ENCODE measurements around the gene SLC38A1. TPM values are rescaled to one million over a fixed set of nuclear protein-coding genes. Genes with fewer than 3 reads are reported as not detected.
"Not testable (repeated sequence)": the region's sequence is repeated elsewhere in the genome, so short reads cannot be mapped to it uniquely, and the experiment has no call there.

Gene SLC38A1
- polyA plus RNA-seq, 1 donor: 38.8 TPM

DNA sequence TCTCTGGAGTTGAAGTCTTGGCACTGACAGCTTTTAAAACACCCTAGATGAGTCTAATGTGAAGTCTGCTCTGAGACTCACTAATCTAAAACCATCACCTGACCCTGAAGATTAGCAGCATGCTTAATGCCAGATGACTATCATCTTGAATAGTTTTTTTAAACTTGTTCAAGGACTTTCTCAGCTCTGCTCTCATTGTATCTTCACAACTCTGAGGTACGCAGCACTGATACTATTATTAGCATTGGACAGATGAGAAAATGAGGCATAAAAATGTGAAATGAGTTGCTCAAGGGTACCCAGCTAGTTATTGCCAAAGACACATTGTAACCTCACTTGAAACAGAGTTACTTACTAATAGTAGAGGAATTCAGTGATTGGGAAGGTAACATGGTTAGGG lies 4.8 kb downstream of the SLC38A1 start:
- no peak for DNase-seq (ENCODE audit: low read depth)

GRCh38 chr12:46263140-46264016 lies 5.5 kb downstream of the SLC38A1 start:
- DNase-seq (ENCODE audit: low read depth): no peak

GRCh38 chr12:46261646-46262045 lies 7.2 kb downstream of the SLC38A1 start:
- no peak for DNase-seq (ENCODE audit: low read depth)

DNA sequence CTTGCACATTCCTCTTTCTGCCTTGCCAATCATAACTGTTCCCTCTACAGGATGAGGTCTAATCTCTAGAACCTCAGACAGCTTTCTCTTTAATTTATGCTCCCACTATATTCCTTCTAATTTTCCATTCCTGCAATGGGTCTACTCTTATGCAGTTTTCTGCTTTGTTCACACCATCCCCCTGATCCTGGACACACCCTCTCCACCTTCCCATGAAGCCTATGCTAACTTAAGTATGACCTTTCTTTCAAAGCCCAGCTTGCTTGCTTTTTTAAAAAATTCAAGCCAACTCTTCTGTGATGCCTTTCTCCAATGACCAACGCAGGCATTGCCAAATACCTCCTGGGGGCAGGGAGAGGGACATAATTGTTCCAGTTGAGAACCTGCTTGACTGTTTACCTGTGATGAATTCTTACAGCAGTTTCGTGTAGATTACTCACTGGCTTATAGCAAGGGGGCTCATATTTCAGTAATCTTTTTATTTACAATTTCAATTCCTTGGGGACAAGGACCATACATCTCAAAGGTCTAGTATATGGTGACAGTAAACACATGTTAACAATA lies 7.8 kb downstream of the SLC38A1 start:
- DNase-seq (ENCODE audit: low read depth): no peak

GRCh38 chr12:46260124-46260912 lies 8.5 kb downstream of the SLC38A1 start:
- no peak for DNase-seq (ENCODE audit: low read depth)

DNA sequence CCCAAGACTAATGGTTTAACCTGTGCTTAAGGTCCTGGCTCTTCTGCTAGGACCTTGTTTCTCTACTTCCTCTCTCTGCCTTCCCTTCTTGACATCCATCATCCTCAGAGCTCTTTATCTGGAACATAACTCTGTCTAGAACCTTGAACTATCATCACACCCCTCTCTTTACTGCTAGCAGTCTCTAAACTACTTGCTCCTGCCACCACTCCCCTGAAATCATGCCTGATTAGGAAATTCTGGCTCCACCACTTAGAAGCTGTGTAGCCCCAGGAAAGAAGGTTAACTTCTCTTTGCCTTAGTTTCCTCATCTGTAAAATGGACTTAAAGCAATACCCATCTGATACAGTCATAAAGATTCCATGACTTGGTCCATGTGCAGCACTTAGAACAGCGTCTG lies 9.1 kb downstream of the SLC38A1 start:
- no peak for DNase-seq (ENCODE audit: low read depth)

GRCh38 chr12:46259071-46259470 lies 9.8 kb downstream of the SLC38A1 start:
- no peak for DNase-seq (ENCODE audit: low read depth)

DNA sequence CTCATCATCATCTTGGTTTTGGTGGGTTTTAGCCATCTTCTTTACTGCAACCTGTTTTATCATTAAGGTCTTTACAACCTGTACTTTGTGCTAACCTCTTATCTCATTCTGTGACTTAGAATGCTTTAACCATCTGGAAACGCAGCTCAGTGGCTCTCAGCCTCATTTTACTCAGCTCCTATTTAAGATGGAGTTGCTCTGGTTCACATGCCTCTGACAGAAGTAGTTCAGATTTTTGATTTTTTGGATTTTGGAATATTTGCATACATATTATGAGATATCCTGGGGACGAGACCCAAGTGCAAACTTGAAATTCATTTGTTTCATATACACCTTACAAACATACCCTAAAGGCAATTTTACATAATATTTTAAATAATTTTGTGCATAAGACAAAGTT lies 10.7 kb downstream of the SLC38A1 start:
- no peak for DNase-seq (ENCODE audit: low read depth)

DNA sequence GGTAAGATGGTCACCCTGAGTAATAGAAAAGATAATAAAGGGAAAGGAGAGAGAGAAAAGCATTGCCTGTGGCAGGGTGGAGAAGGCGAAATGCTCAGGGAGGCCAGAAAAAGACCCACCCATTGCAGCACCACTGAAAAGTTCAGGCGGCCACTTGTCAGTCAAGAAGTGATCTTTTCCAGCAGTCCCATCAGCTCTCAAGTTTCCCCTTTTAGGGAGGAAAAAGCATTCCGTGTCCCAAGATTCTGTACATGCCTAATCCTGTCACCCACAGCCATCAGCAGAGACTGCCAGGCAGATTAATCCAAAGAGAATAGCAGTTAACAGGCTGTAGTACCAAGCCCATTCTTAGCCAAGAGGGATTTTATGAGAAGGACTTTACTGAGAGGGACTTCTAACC lies 11.9 kb downstream of the SLC38A1 start:
- no peak for DNase-seq (ENCODE audit: low read depth)

- no peak for DNase-seq (ENCODE audit: low read depth)
Measured at GRCh38 chr12:46253544-46254162, 15.2 kb downstream of the SLC38A1 start.

DNA sequence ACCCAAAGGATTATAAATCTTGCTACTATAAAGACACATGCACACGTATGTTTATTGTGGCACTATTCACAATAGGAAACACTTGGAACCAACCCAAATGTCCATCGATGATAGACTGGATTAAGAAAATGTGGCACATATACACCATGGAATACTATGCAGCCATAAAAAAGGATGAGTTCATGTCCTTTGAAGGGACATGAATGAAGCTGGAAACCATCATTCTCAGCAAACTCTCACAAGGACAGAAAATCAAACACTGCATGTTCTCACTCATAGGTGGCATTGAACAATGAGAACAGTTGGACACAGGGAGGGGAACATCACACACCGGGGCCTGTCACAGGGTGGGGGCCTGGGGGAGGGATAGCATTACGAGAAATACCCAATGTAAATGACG lies 16.8 kb downstream of the SLC38A1 start:
- not testable (repeated sequence) for DNase-seq (ENCODE audit: low read depth)

GRCh38 chr12:46249960-46250359 lies 18.9 kb downstream of the SLC38A1 start:
- DNase-seq (ENCODE audit: low read depth): not testable (repeated sequence)

- no peak for DNase-seq (ENCODE audit: low read depth)
Measured at GRCh38 chr12:46246021-46246700, 22.7 kb downstream of the SLC38A1 start.

- DNase-seq (ENCODE audit: low read depth): no peak
Measured at GRCh38 chr12:46244997-46245396, 23.8 kb downstream of the SLC38A1 start.

GRCh38 chr12:46244273-46244915 lies 24.4 kb downstream of the SLC38A1 start:
- DNase-seq (ENCODE audit: low read depth): no peak

DNA sequence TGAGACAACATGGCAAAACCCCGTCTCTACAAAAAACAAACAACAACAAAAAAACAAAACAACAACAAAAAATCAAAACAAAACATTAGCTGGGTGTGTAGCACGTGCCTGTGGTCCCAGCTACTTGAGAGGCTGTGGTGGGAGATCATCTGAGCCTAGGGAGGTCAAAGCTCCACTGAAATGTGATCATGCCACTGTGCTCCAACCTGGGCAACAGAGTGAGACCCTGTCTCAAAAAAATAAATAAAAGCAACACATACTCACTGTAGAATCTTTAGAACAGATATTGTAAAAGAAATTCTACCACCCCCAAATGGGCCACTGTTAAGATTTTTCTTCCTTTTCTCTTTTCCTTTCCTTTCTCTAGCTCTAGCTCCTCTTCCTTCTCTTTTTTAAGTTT lies 26.3 kb downstream of the SLC38A1 start:
- DNase-seq (ENCODE audit: low read depth): no peak

DNA sequence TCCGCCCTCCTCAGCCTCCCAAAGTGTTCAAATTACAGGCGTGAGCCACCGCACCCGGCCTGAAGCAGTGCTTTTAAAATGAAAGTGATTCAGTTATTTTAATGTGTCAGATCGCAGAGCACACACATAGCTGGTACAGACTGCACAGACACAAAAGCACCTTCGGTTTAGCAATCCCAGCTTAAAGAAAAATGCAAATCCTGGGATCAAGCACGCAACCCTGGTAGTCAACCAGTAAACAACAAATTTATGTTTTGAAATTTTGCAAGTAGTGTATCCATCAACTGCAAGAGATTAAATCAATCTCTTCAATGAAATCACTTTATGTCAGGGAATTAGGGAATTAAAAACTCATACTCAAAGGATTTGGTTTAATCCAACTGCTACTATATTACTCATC lies 28.4 kb downstream of the SLC38A1 start:
- no peak for DNase-seq (ENCODE audit: low read depth)

DNA sequence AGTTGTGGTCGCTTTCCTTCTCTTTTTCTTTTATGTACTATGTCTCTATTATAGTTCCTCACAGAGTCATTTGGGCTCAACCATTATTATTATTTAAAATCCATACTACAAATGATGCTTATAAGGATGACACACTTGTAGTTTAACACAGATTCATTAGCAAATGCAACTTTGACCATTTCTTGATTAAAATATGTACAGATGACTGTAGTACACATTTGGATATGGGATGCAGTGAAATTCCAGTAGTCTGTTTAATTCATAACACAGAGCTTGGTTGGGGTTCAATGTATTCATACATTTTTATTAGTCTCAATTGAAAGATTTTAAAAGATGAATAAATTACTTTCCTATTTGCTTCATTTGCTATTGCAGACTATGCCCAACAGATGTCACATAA lies 30.0 kb downstream of the SLC38A1 start:
- no peak for DNase-seq (ENCODE audit: low read depth)

DNA sequence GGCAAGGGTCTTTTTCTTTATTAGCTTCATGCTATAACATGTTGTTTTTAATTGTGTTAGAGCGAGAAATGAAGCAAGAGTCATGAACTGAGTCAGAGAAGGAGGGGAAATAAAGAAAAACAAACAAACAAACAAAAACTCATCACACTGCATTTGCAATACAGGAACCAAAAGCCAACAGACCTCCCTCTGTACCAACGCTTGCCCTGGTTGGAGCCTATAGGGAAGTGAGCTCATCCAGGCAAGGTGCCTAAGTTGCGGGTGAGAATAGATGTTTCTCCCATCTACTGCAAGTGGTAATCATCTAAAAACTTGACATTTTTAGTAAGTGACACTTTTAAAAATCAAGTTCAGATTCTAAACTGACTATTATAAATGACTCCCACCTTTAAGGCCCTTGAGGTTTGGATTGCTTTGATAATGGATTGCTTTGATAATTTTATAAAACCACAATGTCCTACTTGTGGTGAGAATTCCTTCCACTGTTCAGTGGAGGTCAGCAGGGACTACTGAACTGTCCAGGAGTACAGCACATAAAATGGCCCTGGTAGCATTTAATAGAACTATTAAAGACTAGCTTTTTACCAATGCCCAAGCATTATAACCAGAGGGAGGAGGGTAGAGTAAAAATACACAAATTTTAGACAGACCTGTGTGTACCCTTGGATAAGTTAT lies 31.3 kb downstream of the SLC38A1 start:
- DNase-seq (ENCODE audit: low read depth): no peak

GRCh38 chr12:46234000-46234399 lies 34.8 kb downstream of the SLC38A1 start:
- DNase-seq (ENCODE audit: low read depth): no peak
